MCF 10A (cell line): ENCODE data around the gene DOK5. TPM values are rescaled to one million over a fixed set of nuclear protein-coding genes. Genes with fewer than 3 reads are reported as not detected.

Experiments used
- BruUV-seq: library from RNA; stranded (reverse); fragments of 400-500 nt; replicated peaks from 2 replicates; lab custom pipeline; 2021; lab: Mats Ljungman, UMichigan
- CTCF ChIA-PET: fragments of 300-600 bp; sonication (Branson Sonifier 250); formaldehyde crosslinking; extraction: SDS; loops from one replicate; lab custom pipeline; 2021; ENCODE audit warnings: antibody characterized with exemption, inconsistent platforms; lab: Yijun Ruan, JAX
- POLR2A ChIA-PET: fragments of 300-600, 350-650 bp; sonication (Branson Sonifier 250); formaldehyde crosslinking; extraction: SDS; loops from one replicate; lab custom pipeline; 2020; ENCODE audit warnings: antibody characterized with exemption, inconsistent platforms; lab: Yijun Ruan, JAX
- DNase-seq: peaks from one replicate; pipeline ENCODE4 v3.0.0-alpha.2; 2018; ENCODE audit not compliant: unreplicated experiment
- H3K27ac Mint-ChIP-seq: one replicate; pipeline ENCODE4 v1.8.0; 2022; ENCODE audit warnings: mild to moderate bottlenecking, low read depth, mixed read lengths; ENCODE audit not compliant: unreplicated experiment
- H3K27me3 Mint-ChIP-seq: one replicate; pipeline ENCODE4 v1.8.0; 2022; ENCODE audit warnings: mixed read lengths; ENCODE audit not compliant: insufficient read depth, unreplicated experiment
- H3K36me3 Mint-ChIP-seq: one replicate; pipeline ENCODE4 v1.8.0; 2022; ENCODE audit warnings: mild to moderate bottlenecking, moderate library complexity, mixed read lengths; ENCODE audit not compliant: insufficient read depth, unreplicated experiment
- H3K4me1 Mint-ChIP-seq: one replicate; pipeline ENCODE4 v1.8.0; 2022; ENCODE audit warnings: mixed read lengths; ENCODE audit not compliant: insufficient read depth, unreplicated experiment
- H3K4me3 Mint-ChIP-seq: one replicate; pipeline ENCODE4 v1.8.0; 2022; ENCODE audit warnings: mild to moderate bottlenecking, moderate library complexity, mixed read lengths; ENCODE audit not compliant: unreplicated experiment
- H3K9me3 Mint-ChIP-seq: one replicate; pipeline ENCODE4 v1.8.0; 2022; ENCODE audit warnings: mixed read lengths; ENCODE audit not compliant: unreplicated experiment
- CTCF ChIP-seq: fragments of 200-600 bp; IDR thresholded peaks from one replicate; pipeline ENCODE4 v1.8.0; 2022; ENCODE audit warnings: antibody characterized with exemption, mild to moderate bottlenecking; ENCODE audit not compliant: unreplicated experiment
- intact Hi-C: fragments of 100-400 bp; cut with micrococcal nuclease; formaldehyde crosslinking; loops from 2 replicates; pipeline ENCODE4 v1.14.1; 2022
- total RNA-seq: library from RNA; stranded (reverse); gene quantifications from 2 replicates; pipeline ENCODE4 v1.2.3, GENCODE V29; 2022

The DOK5 gene
- total RNA-seq, 1 experiment from 2014 or later: not detected

GRCh38 chr20:54525916-54526590 lies 50.7 kb downstream of the DOK5 start:
- POLR2A ChIA-PET: interaction anchor here (1.0 kb wide), 1 partner anchor 287 kb away, joined by 3 read pairs; no protein-coding TSS in a partner anchor
- peaks cover 81% of the 10 kb centered on the region for H3K27me3 Mint-ChIP-seq

DNA sequence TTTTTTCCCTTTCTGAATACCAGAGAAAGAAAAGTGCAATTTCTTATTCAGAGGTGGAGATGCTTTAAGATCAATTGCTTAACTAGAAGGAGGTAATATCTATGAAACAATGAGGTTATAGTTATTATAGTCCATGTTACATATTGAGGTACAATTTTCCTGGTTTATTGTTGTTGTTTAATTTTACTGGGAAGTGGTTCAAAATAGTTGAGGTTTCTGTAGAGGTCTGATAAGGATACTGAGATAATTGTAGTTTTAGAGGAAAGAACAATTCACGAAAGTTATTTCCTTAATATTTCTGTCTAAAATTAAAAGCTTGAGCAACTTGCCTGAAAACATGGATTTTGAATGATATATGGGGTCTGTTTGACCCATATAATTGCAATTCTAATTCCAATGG lies 51.4 kb downstream of the DOK5 start:
- Mint-ChIP-seq H3K27ac (no peak overlapping the region), H3K27me3 (peaks cover 81% of the 10 kb centered on the region), H3K9me3 (no peaks in the 10 kb centered on the region), H3K36me3 (no peaks in the 10 kb centered on the region), H3K4me3 (no peak overlapping the region), H3K4me1 (no peaks in the 10 kb centered on the region)
- DNase-seq: no peak
- BruUV-seq: no TSS peak
- ChIA-PET POLR2A (interaction anchor here (1.0 kb wide), 2 partner anchors 288 to 1497 kb away, joined by 3 read pairs; no protein-coding TSS in a partner anchor), CTCF (interaction anchor here (0.5 to 0.7 kb wide), 3 partner anchors 24 to 203 kb away, joined by 3 read pairs; no protein-coding TSS in a partner anchor)
- TF ChIP-seq CTCF: no peak
- intact Hi-C loops: no loop called here

More at GRCh38 chr20:54525916-54526590, 50.7 kb downstream of the DOK5 start:
- no peaks in the 10 kb centered on the region for H3K4me1 Mint-ChIP-seq
- H3K4me3 Mint-ChIP-seq: no peak overlapping the region
- DNase-seq: no peak
- H3K36me3 Mint-ChIP-seq: no peaks in the 10 kb centered on the region
- intact Hi-C loops: no loop called here
- BruUV-seq: no TSS peak
- no peaks in the 10 kb centered on the region for H3K9me3 Mint-ChIP-seq
- no peak overlapping the region for H3K27ac Mint-ChIP-seq
- no peak for TF ChIP-seq CTCF
- CTCF ChIA-PET: interaction anchor here (0.6 to 1.0 kb wide), 3 partner anchors 318 to 992 kb away, joined by 3 to 5 read pairs (median 3); partner anchors contain the start of gene PFDN4

- POLR2A ChIA-PET: no interaction called here
- no peaks in the 10 kb centered on the region for H3K4me1 Mint-ChIP-seq
- no peak for TF ChIP-seq CTCF
- no peak overlapping the region for H3K4me3 Mint-ChIP-seq
- H3K36me3 Mint-ChIP-seq: no peaks in the 10 kb centered on the region
- intact Hi-C loops: no loop called here
- H3K9me3 Mint-ChIP-seq: no peaks in the 10 kb centered on the region
- H3K27ac Mint-ChIP-seq: no peak overlapping the region
- no peak for DNase-seq
- CTCF ChIA-PET: no interaction called here
- peaks cover 32% of the 10 kb centered on the region for H3K27me3 Mint-ChIP-seq
- BruUV-seq: no TSS peak
These were observed 57.2 kb downstream of the DOK5 start for GRCh38 chr20:54532573-54532972.

- Mint-ChIP-seq H3K9me3 (peaks cover 7% of the 10 kb centered on the region), H3K27ac (no peak overlapping the region), H3K4me3 (no peak overlapping the region), H3K27me3 (peaks cover 25% of the 10 kb centered on the region), H3K36me3 (no peaks in the 10 kb centered on the region), H3K4me1 (no peaks in the 10 kb centered on the region)
- no peak for DNase-seq
- no peak for TF ChIP-seq CTCF
- intact Hi-C loops: no loop called here
- ChIA-PET CTCF (interaction anchor here (0.7 to 1.1 kb wide), 2 partner anchors 109 to 201 kb away, joined by 3 read pairs; no protein-coding TSS in a partner anchor), POLR2A (no interaction called here)
- no TSS peak for BruUV-seq
These were observed 58.7 kb downstream of the DOK5 start for GRCh38 chr20:54534101-54534500.
